NCI-H1417 (cell line): ENCODE results near the gene RTKN.
A peak's percentile ranks its signal among the peaks of the same experiment; 100 is the strongest.
"Not testable (repeated sequence)": the region's sequence is repeated elsewhere in the genome, so short reads cannot be mapped to it uniquely, and the experiment has no call there.

ENCODE experiments used
- DNase-seq, 3 experiments: peaks; one replicate each; lab custom pipeline; 2025; lab: John Stamatoyannopoulos, UW

The RTKN gene

GRCh38 chr2:74441690-74442482 lies at the start of gene RTKN:
Gene RTKN (minus strand): TSS chr2:74441937. CDS start chr2:74441816, 121 bp downstream.
- peak in 2 of 3 experiments; percentile 72 to 93 for DNase-seq

- DNase-seq, result no peak
Measured at GRCh38 chr2:74489906-74490305, 48.2 kb upstream of the RTKN start.

- no peak for DNase-seq
Measured at GRCh38 chr2:74488643-74489481, 47.1 kb upstream of the RTKN start.

- DNase-seq, result no peak
Measured at GRCh38 chr2:74486141-74486540, 44.4 kb upstream of the RTKN start.

- not testable (repeated sequence) for DNase-seq
Measured at GRCh38 chr2:74483675-74484164, 42.0 kb upstream of the RTKN start.

- peak; percentile 84 to 99 (median 99) for DNase-seq
Measured at GRCh38 chr2:74482801-74483674, 41.3 kb upstream of the RTKN start, which contains the start of the genes CCDC142 and TTC31. Gene CCDC142 (minus strand): TSS chr2:74482998. CDS start chr2:74482837, 161 bp downstream. Gene TTC31 (plus strand): TSS chr2:74483081. CDS start chr2:74483096, 15 bp downstream.

GRCh38 chr2:74481961-74482800 lies 40.4 kb upstream of the RTKN start:
- peak in 2 of 3 experiments; percentile 70 to 95 for DNase-seq

GRCh38 chr2:74481431-74481830 lies 39.7 kb upstream of the RTKN start:
- no peak for DNase-seq

GRCh38 chr2:74474899-74475298 lies 33.2 kb upstream of the RTKN start:
- DNase-seq, result no peak

- no peak for DNase-seq
Measured at GRCh38 chr2:74474481-74474880, 32.7 kb upstream of the RTKN start.

GRCh38 chr2:74472945-74473258 lies 31.2 kb upstream of the RTKN start:
- DNase-seq, result no peak

GRCh38 chr2:74472086-74472944 lies 30.6 kb upstream of the RTKN start, which contains the start of gene MRPL53:
Gene MRPL53 (minus strand): TSS chr2:74472680. CDS start chr2:74472660, 20 bp downstream.
- DNase-seq, result peak; percentile 86 to 98 (median 97)

- DNase-seq, result peak in 1 of 3 experiments; percentile 47
Measured at GRCh38 chr2:74471332-74472065, 29.8 kb upstream of the RTKN start.

GRCh38 chr2:74470742-74471141 lies 29.0 kb upstream of the RTKN start:
- not testable (repeated sequence) for DNase-seq

GRCh38 chr2:74464406-74464805 lies 22.7 kb upstream of the RTKN start:
- DNase-seq, result peak in 1 of 3 experiments; percentile 54

GRCh38 chr2:74462786-74463105 lies 21.0 kb upstream of the RTKN start:
- DNase-seq, result no peak

GRCh38 chr2:74462054-74462785 lies 20.5 kb upstream of the RTKN start:
- no peak for DNase-seq
